ENCODE results near the gene MTERF4.
A peak's percentile ranks its signal among the peaks of the same experiment; 100 is the strongest.

Gene MTERF4

GRCh38 chr2:241102239-241102803 lies at the start of gene MTERF4:
Gene MTERF4 (minus strand): TSS chr2:241102287. CDS start chr2:241102273, 14 bp downstream.
- no peak for DNase-seq (ENCODE audit: low read depth)
- TF ChIP-seq CTCF (IDR thresholded peaks at IDR 0.05; ENCODE audit: low read depth, low read length, missing control alignments), result no peak

GRCh38 chr2:241150660-241151530 lies 48.8 kb upstream of the MTERF4 start:
- no peak for TF ChIP-seq CTCF (IDR thresholded peaks at IDR 0.05; ENCODE audit: low read depth, low read length, missing control alignments)
- DNase-seq (ENCODE audit: low read depth), result no peak
- peak overlapping the region; percentile 90 for H3K4me3 ChIP-seq (ENCODE audit: low read depth, low read length)

More at GRCh38 chr2:241102239-241102803, at the start of gene MTERF4:
- H3K4me3 ChIP-seq (ENCODE audit: low read depth, low read length), result peak within 1 kb of the TSS; percentile 65

- TF ChIP-seq CTCF (IDR thresholded peaks at IDR 0.05; ENCODE audit: low read depth, low read length, missing control alignments), result peak; percentile 44
- peak within 1 kb of the TSS; percentile 90 for H3K4me3 ChIP-seq (ENCODE audit: low read depth, low read length)
- peak; percentile 83 for DNase-seq (ENCODE audit: low read depth)
Measured at GRCh38 chr2:241149925-241150659, 48.0 kb upstream of the MTERF4 start, which contains the start of gene PPP1R7. Gene PPP1R7 (plus strand): TSS chr2:241150467. CDS start chr2:241150496, 29 bp downstream.

- peak overlapping the region; percentile 90 for H3K4me3 ChIP-seq (ENCODE audit: low read depth, low read length)
- DNase-seq (ENCODE audit: low read depth), result no peak
- TF ChIP-seq CTCF (IDR thresholded peaks at IDR 0.05; ENCODE audit: low read depth, low read length, missing control alignments), result no peak
Measured at GRCh38 chr2:241149675-241149924, 47.5 kb upstream of the MTERF4 start.

GRCh38 chr2:241148891-241149674 lies 47.0 kb upstream of the MTERF4 start, which contains the start of gene PASK:
Gene PASK (minus strand): TSS chr2:241149472. CDS start chr2:241143032, 6,440 bp downstream.
- H3K4me3 ChIP-seq (ENCODE audit: low read depth, low read length), result peak within 1 kb of the TSS; percentile 90
- no peak for TF ChIP-seq CTCF (IDR thresholded peaks at IDR 0.05; ENCODE audit: low read depth, low read length, missing control alignments)
- DNase-seq (ENCODE audit: low read depth), result peak; percentile 92

GRCh38 chr2:241148239-241148638 lies 46.2 kb upstream of the MTERF4 start:
- H3K4me3 ChIP-seq (ENCODE audit: low read depth, low read length), result peak overlapping the region; percentile 90
- no peak for DNase-seq (ENCODE audit: low read depth)
- TF ChIP-seq CTCF (IDR thresholded peaks at IDR 0.05; ENCODE audit: low read depth, low read length, missing control alignments), result no peak

Data from GM12864 (cell line).